DLD1 (cell line): ENCODE results near the gene CFH.
"Not testable (repeated sequence)": the region's sequence is repeated elsewhere in the genome, so short reads cannot be mapped to it uniquely, and the experiment has no call there.

Source experiments
- in situ Hi-C: cut with HindIII; loops from 2 replicates; pipeline ENCODE4 v1.10.0; 2017; ENCODE audit warnings: low sequenced_read_pairs

Gene CFH

GRCh38 chr1:196651637-196652215 is at the start of gene CFH:
Gene CFH, plus strand, starts transcription at chr1:196652043. Its CDS starts 75 bp downstream, at chr1:196652118.
- in situ Hi-C loops = loop anchor here (25.0 kb wide), 1 partner anchor 314 kb away; no protein-coding TSS in a partner anchor

- in situ Hi-C loops = no loop called here
Observed at GRCh38 chr1:196603651-196604050, 48.2 kb upstream of the CFH start.

GRCh38 chr1:196607981-196608380 is 43.9 kb upstream of the CFH start:
- in situ Hi-C loops = no loop called here

GRCh38 chr1:196608390-196609369 is 43.2 kb upstream of the CFH start, which contains the start of gene KCNT2:
Gene KCNT2, minus strand, starts transcription at chr1:196608440. Its CDS starts 131 bp downstream, at chr1:196608309.
- in situ Hi-C loops = no loop called here

DNA sequence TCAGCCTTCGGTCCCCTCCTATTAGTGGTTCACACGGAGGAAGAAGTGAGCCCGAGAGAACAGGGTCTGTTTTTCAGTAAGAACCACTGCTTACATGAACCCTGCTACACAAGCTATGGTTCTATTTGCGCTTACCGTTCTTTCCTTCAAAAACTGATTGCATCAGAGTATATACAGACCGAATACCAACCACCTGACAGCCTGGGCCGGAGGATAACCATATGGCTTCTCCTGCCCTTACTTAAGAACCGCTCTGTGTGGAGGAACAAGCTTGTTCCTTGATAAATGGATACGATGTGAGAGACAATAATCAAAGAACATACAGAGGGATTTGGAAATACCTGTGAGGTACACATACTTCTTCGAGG is 42.5 kb upstream of the CFH start:
- in situ Hi-C loops = no loop called here

- in situ Hi-C loops = no loop called here
Observed at GRCh38 chr1:196611873-196612272, 40.0 kb upstream of the CFH start.

- in situ Hi-C loops = no loop called here
Observed at GRCh38 chr1:196619721-196620120, 32.1 kb upstream of the CFH start.

- in situ Hi-C loops = no loop called here
Observed at GRCh38 chr1:196623079-196623478, 28.8 kb upstream of the CFH start.

DNA sequence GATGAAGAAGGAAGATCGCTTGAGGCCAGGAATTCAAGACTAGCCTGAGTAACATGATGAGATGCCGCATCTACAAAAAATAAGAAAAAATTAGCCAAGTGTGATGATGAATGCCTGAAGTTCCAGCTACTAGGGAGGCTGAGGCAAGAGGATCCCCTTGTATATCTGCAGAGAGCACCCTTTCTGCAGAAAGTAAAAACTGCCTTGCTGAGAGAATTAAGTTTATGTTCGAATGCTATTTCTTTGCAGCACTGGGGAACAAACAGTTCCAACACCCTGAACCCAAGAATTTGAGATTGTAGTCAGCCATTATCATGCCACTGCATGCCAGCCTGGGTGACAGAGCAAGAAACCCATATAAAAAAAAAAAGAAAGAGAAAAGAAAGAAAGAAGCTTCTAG is 23.0 kb upstream of the CFH start:
- in situ Hi-C loops = no loop called here

- in situ Hi-C loops = no loop called here
Observed at GRCh38 chr1:196637606-196638005, 14.2 kb upstream of the CFH start.

- in situ Hi-C loops = no loop called here
Observed at GRCh38 chr1:196638466-196638865, 13.4 kb upstream of the CFH start.

DNA sequence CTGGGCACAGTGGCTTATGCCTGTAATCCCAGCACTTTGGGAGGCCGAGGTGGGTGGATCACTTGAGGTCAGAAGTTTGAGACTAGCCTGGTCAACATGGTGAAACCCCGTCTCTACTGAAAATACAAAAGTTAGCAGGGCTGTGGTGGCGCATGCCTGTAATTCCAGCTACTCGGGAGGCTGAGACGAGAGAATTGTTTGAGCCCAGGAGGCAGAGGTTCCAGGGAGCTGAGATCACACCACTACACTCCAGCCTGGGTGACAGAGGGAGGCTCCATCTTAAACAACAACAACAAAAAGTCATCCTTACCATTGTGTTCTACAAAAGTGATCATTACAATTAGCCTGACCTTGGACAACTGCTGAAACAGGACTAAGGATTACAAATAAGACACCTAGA is 12.6 kb upstream of the CFH start:
- in situ Hi-C loops = not testable (repeated sequence)

DNA sequence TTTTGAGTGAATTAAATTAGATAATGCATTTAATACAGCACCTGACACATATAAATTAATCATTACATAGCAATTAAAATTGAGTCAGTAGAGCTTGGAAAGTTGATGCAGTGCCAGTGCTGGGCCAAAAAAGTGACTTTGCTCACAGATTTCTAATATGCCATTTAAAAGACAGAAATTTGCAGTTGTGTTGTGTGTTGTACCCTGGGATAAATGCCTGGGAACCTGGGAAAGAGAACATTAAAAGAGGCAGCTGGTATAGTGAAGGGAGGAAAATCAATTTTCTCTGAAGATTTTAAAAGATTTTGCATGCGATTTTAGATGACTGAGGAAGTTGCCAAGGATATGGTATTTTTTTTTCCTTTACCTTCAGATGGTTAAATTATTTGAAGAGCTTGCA is 10.9 kb upstream of the CFH start:
- in situ Hi-C loops = no loop called here

- in situ Hi-C loops = loop anchor here (25.0 kb wide), 1 partner anchor 313 kb away; no protein-coding TSS in a partner anchor
Observed at GRCh38 chr1:196649990-196650389, 1.9 kb upstream of the CFH start.

- in situ Hi-C loops = loop anchor here (25.0 kb wide), 1 partner anchor 313 kb away; no protein-coding TSS in a partner anchor
Observed at GRCh38 chr1:196650403-196650802, 1.4 kb upstream of the CFH start.

GRCh38 chr1:196651079-196651478 is 764 bp upstream of the CFH start:
- in situ Hi-C loops = loop anchor here (25.0 kb wide), 1 partner anchor 314 kb away; no protein-coding TSS in a partner anchor

DNA sequence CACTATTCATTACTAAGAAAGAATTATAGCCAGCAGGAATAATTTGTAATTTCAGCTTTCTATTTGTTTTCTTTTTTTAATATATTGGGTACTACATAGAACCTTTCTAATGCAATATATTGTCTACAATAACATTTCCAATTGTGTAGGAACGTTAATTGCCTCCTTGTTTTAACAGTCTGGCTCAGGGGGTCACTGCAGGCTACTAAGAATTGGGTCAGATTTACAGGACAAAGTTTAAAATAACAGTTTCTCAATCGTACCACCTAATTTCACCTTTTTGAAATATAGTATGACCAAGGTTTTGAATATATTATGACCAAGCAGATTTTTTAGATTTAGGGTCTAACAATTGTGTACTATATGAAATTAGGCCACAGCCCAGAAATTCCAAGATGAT is 2.4 kb downstream of the CFH start:
- in situ Hi-C loops = loop anchor here (25.0 kb wide), 1 partner anchor 317 kb away; no protein-coding TSS in a partner anchor

DNA sequence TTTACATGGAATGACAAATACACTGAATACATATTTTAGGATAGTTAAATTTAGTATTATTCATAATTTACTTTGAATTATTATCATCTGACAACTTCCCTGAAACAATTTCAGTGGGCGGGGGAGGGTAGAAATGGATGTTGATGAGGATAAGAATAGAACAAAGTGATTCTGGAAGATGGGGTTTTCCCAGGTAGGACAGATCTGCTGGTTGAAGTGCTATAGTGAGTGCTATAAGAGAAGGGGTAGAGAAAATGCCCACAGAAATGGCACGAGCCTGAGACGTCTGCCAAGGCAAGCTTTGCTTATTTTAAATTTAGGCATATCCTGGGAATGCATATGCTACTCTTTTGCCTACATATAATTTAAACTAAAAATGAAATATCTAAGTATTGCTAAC is 3.2 kb downstream of the CFH start:
- in situ Hi-C loops = loop anchor here (25.0 kb wide), 1 partner anchor 318 kb away; no protein-coding TSS in a partner anchor

DNA sequence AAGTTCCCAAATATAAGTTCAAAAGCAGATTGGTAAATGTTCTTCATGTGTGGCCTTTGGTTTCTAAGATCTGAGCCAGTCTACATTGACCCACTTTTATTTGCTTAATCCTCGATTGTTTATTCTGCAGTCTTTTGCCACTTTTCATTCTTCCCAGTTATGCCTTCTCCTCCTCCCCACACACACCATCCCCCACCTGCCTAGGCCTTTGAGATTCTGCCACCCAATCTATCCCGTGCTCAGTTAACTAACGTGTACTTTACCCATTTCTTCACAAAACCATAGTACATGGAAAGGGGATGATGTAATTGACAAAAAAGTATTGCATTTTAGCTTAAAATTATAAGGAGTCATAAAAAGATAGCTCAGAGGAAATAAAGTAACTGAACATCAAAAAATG is 3.7 kb downstream of the CFH start:
- in situ Hi-C loops = loop anchor here (25.0 kb wide), 1 partner anchor 318 kb away; no protein-coding TSS in a partner anchor

GRCh38 chr1:196659471-196659870 is 7.6 kb downstream of the CFH start:
- in situ Hi-C loops = loop anchor here (25.0 kb wide), 1 partner anchor 322 kb away; no protein-coding TSS in a partner anchor

DNA sequence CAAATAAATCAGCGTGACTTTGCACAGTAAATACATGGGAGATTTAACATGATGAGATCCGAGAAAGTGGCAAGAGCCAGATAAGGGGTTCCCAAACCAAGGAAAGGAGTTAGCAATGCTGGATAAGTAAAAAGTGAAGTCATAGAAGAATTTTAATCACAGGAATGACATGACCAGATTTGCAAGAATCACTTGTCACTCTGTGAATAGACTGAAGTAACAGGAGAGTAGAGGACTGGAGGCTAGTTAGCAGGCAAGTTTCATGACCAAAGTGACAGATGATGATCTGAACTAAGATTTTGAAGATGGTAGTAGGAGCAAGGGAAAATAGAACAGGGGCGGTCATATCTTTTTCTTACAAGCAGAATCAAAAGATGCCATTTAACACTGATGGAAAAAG is 8.4 kb downstream of the CFH start:
- in situ Hi-C loops = loop anchor here (25.0 kb wide), 1 partner anchor 323 kb away; no protein-coding TSS in a partner anchor
